ACC112 (cell line): ENCODE results near the gene ARAP1.

Source experiments
- H2AFZ ChIP-seq: fragments of 200-600 bp; sonication (generic); one replicate; pipeline ENCODE4 v1.6.0; 2017; ENCODE audit warnings: antibody characterized with exemption, low read length; ENCODE audit not compliant: unreplicated experiment
- H3K27ac ChIP-seq: fragments of 200-600 bp; sonication (generic); 2 replicates; pipeline ENCODE4 v1.5.1; 2014; ENCODE audit warnings: low read depth, mild to moderate bottlenecking, antibody characterized with exemption, low read length, moderate library complexity
- H3K27me3 ChIP-seq: fragments of 200-600 bp; sonication (generic); 2 replicates; pipeline ENCODE4 v1.6.1; 2014; ENCODE audit warnings: mild to moderate bottlenecking, antibody characterized with exemption, low read length, moderate library complexity, mixed read lengths; ENCODE audit not compliant: insufficient read depth
- H3K36me3 ChIP-seq: fragments of 200-600 bp; sonication (generic); 2 replicates; pipeline ENCODE4 v1.6.1; 2016; ENCODE audit warnings: mild to moderate bottlenecking, antibody characterized with exemption, low read length, moderate library complexity, mixed read lengths; ENCODE audit not compliant: insufficient read depth
- H3K4me1 ChIP-seq: fragments of 200-600 bp; sonication (generic); one replicate; pipeline ENCODE4 v1.6.1; 2016; ENCODE audit warnings: low read length, mixed read lengths; ENCODE audit not compliant: insufficient read depth, unreplicated experiment, control insufficient read depth
- H3K4me3 ChIP-seq: fragments of 200-600 bp; sonication (generic); 2 replicates; pipeline ENCODE4 v1.5.1; 2014; ENCODE audit warnings: mild to moderate bottlenecking, low read depth, low read length
- H3K79me2 ChIP-seq: fragments of 200-600 bp; sonication (generic); one replicate; pipeline ENCODE4 v1.6.0; 2016; ENCODE audit warnings: low read length; ENCODE audit not compliant: control insufficient read depth, unreplicated experiment, insufficient read depth

Gene ARAP1

DNA sequence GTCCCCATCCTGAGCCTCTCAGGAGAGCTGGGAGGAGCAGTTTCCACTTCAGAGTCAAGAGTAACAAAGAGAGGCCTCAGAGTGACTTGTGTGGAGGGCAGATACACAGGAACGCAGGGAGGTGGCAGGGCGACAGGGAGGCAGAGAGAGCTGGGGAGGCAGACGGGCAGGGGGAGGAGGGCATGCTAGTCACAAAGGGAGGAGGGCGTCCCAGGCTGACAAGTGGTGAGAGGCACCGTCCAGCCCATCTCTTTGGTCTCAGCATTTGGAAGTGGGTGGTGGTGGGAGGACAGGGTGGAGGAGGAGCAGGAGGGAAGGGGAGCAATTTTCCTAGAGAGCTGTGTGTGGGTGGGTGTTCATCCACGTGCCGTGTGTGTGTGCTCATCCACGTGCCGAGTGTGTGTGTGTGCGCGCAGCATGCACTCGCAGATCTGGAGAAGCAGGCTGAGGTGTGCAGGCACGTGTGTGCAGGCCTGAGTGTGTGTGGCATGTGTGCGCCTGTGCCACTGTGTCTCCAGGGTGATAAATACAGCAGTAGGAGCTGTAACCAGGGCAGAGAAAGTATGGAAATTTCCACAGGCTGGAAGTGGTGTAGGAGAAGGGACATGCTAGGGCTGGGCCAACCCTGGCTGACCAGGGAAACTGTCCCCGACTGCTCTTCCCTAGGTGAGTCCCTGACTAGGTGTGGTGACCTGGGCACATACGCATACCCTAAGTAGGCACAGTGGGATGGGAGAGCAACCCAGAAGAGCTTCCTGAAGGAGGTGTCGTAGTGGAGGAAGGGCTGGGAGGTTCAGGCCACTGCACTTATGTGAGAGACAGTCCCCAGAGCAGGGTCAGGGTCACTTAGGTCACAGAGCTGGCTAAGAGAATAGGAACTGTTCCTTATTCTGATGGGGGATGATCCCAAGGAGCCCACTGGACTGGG is 70.7 kb downstream of the ARAP1 start:
- H3K27ac ChIP-seq: no peak overlapping the region

GRCh38 chr11:72680624-72681158 is 71.5 kb downstream of the ARAP1 start:
- peaks cover 48% of the 10 kb centered on the region for H3K27me3 ChIP-seq
- H2AFZ ChIP-seq: no peak overlapping the region
- no peaks in the 10 kb centered on the region for H3K79me2 ChIP-seq
- H3K27ac ChIP-seq: no peak overlapping the region
- no peaks in the 10 kb centered on the region for H3K36me3 ChIP-seq
- H3K4me1 ChIP-seq: peaks cover 13% of the 10 kb centered on the region
- H3K4me3 ChIP-seq: no peak overlapping the region

More for the DNA sequence above, 70.7 kb downstream of the ARAP1 start:
- Histone ChIP-seq H3K4me1 (peaks cover 13% of the 10 kb centered on the region), H2AFZ (no peak overlapping the region), H3K4me3 (no peak overlapping the region), H3K79me2 (no peaks in the 10 kb centered on the region), H3K27me3 (peaks cover 40% of the 10 kb centered on the region), H3K36me3 (no peaks in the 10 kb centered on the region)

- Histone ChIP-seq H3K4me1 (peaks cover 12% of the 10 kb centered on the region), H2AFZ (no peak overlapping the region), H3K4me3 (no peak overlapping the region), H3K36me3 (no peaks in the 10 kb centered on the region), H3K27ac (no peak overlapping the region), H3K27me3 (peaks cover 56% of the 10 kb centered on the region), H3K79me2 (no peaks in the 10 kb centered on the region)
Observed at GRCh38 chr11:72679869-72680268, 72.3 kb downstream of the ARAP1 start.

- Histone ChIP-seq H3K4me1 (no peaks in the 10 kb centered on the region), H3K79me2 (no peaks in the 10 kb centered on the region), H2AFZ (no peak overlapping the region), H3K27me3 (peaks cover 69% of the 10 kb centered on the region), H3K4me3 (no peak overlapping the region), H3K27ac (no peak overlapping the region), H3K36me3 (no peaks in the 10 kb centered on the region)
Observed at GRCh38 chr11:72678524-72678923, 73.7 kb downstream of the ARAP1 start.

DNA sequence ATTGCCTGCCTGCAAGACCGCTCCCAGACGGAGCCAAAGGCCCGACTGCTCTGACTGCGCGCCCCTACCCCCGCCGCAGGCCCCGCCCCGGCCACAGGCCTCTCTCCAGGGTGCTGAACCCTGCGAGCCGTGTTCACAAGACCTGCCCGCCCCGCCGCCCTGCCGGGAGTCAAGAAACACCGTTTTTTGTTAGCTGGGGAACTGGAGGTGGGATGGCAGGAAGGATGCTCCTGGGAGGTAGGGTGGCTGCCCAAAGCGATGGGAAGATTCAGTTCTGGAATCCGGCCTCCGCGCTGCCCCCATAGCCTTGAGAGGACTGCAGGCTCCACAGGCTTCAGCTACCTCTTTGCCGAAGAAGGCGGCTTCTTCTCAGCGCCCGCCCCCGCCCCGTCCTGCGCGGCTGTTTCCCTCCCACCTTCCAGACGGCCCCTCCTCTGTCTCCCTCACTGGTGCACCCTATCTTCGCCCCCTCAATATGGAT is 75.3 kb downstream of the ARAP1 start:
- H3K27me3 ChIP-seq: peaks cover 85% of the 10 kb centered on the region
- no peaks in the 10 kb centered on the region for H3K4me1 ChIP-seq
- no peak overlapping the region for H3K4me3 ChIP-seq
- no peak overlapping the region for H2AFZ ChIP-seq
- H3K36me3 ChIP-seq: no peaks in the 10 kb centered on the region
- H3K27ac ChIP-seq: no peak overlapping the region
- no peaks in the 10 kb centered on the region for H3K79me2 ChIP-seq

DNA sequence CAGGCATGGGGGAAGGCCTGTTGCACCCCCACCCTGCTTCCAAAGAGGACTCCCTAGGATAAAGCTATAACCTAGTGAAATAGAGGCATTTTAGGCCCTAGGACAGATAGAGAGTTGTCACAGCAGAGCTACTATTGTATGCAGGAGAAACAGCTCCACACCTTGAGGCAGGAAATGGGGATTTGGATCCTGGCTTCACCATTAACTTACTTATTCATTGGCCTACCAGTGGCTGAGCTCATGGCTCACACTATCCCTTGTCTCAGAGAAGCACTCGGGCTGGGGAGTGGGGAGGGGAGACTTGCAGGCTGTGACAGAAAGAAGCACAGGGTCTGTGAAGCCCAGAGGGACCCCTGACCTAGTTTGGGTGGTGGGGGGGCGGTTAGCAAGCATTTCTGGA is 77.0 kb downstream of the ARAP1 start:
- Histone ChIP-seq H2AFZ (no peak overlapping the region), H3K27me3 (peaks cover 98% of the 10 kb centered on the region)

GRCh38 chr11:72673943-72674828 is 78.0 kb downstream of the ARAP1 start, which contains the start of gene PDE2A:
Gene PDE2A (minus strand): TSS chr11:72674422. CDS start chr11:72674207, 215 bp downstream.
- Histone ChIP-seq H3K79me2 (no peaks in the 10 kb centered on the region), H3K27ac (no peak within 1 kb of the TSS), H3K27me3 (peaks cover 98% of the 10 kb centered on the region), H2AFZ (no peak within 1 kb of the TSS), H3K4me1 (no peaks in the 10 kb centered on the region), H3K4me3 (no peak within 1 kb of the TSS), H3K36me3 (no peaks in the 10 kb centered on the region)

More for the DNA sequence above, 77.0 kb downstream of the ARAP1 start:
- no peaks in the 10 kb centered on the region for H3K36me3 ChIP-seq
- no peaks in the 10 kb centered on the region for H3K79me2 ChIP-seq
- H3K4me3 ChIP-seq: no peak overlapping the region
- H3K4me1 ChIP-seq: no peaks in the 10 kb centered on the region
- H3K27ac ChIP-seq: no peak overlapping the region

GRCh38 chr11:72673284-72673942 is 78.8 kb downstream of the ARAP1 start:
- H3K79me2 ChIP-seq: no peaks in the 10 kb centered on the region
- H3K36me3 ChIP-seq: no peaks in the 10 kb centered on the region
- H3K27ac ChIP-seq: no peak overlapping the region
- peaks cover 98% of the 10 kb centered on the region for H3K27me3 ChIP-seq
- no peak overlapping the region for H3K4me3 ChIP-seq
- H2AFZ ChIP-seq: no peak overlapping the region
- no peaks in the 10 kb centered on the region for H3K4me1 ChIP-seq

GRCh38 chr11:72672597-72673238 is 79.5 kb downstream of the ARAP1 start:
- Histone ChIP-seq H3K4me3 (no peak overlapping the region), H3K4me1 (no peaks in the 10 kb centered on the region), H3K27me3 (peaks cover 98% of the 10 kb centered on the region), H3K79me2 (no peaks in the 10 kb centered on the region), H3K27ac (no peak overlapping the region), H2AFZ (no peak overlapping the region), H3K36me3 (no peaks in the 10 kb centered on the region)
